Testis (tissue), 3 donors: Measurements from ENCODE around the gene C9orf78. TPM values are rescaled to one million over a fixed set of nuclear protein-coding genes. Genes with fewer than 3 reads are reported as not detected.

Source experiments
- DNase-seq: peaks from one replicate; pipeline ENCODE4 v3.0.0-alpha.2; 2019
- H3K27ac ChIP-seq, 2 donors: fragments of 200-600 bp; sonication (generic); one replicate each; pipeline ENCODE4 v1.5.1; 2019
- H3K27me3 ChIP-seq: fragments of 200-600 bp; sonication (generic); one replicate; pipeline ENCODE4 v1.5.1; 2019
- H3K36me3 ChIP-seq: fragments of 200-600 bp; sonication (generic); one replicate; pipeline ENCODE4 v1.5.1; 2017; ENCODE audit warnings: low read depth; ENCODE audit errors: missing control alignments
- H3K4me1 ChIP-seq: fragments of 200-600 bp; sonication (generic); one replicate; pipeline ENCODE4 v1.5.1; 2019
- H3K4me3 ChIP-seq, 2 donors: fragments of 200-600 bp; sonication (generic); one replicate each; pipeline ENCODE4 v1.5.1; 2017 to 2019
- H3K9me3 ChIP-seq: fragments of 200-600 bp; sonication (generic); one replicate; pipeline ENCODE4 v1.5.1; 2017
- POLR2A ChIP-seq: fragments of 450-650 bp; IDR thresholded peaks from one replicate; pipeline ENCODE4 v1.6.1; 2017; ENCODE audit warnings: antibody characterized with exemption, mild to moderate bottlenecking, moderate library complexity
- WGBS, 2 donors: methylation state at CpG; one replicate each; pipeline ENCODE4 v1.1.5; 2018; 5-methylcytosine and 5-hydroxymethylcytosine counted together
- intact Hi-C: fragments of 100-400 bp; cut with DNase I; formaldehyde crosslinking; loops from one replicate; pipeline ENCODE4 v1.15.1; 2023; ENCODE audit warnings: low total_unique reads
- polyA plus RNA-seq: library from polyadenylated mRNA; stranded (reverse); fragments of 350-450 nt; fragmentation: Illumina TruSeq; extraction: RNeasy Lipid Tissue Mini Kit (QIAGEN cat#74804); gene quantifications from one replicate; pipeline ENCODE4 v1.2.3, GENCODE V29; 2014; ENCODE audit warnings: low read depth, low replicate concordance; ENCODE audit not compliant: insufficient read depth
- total RNA-seq, 2 donors: library from RNA; depleted of rRNA; stranded (reverse); fragments of >200 nt; gene quantifications; one replicate each; pipeline ENCODE4 v1.2.3, GENCODE V29; 2016
- TF ChIP-seq, protein P1 (sequence below), 3 experiments: fragments of 450-650 bp in 2 of 3; fragments of 200-600 bp in 1 of 3; sonication (generic) in 1 of 3; IDR thresholded peaks; one replicate each; pipeline ENCODE4 v1.5.1; 2016 to 2019; ENCODE audit warnings: antibody characterized with exemption in 3 of 3, mild to moderate bottlenecking in 2 of 3, moderate library complexity in 1 of 3

The C9orf78 gene
- total and polyA plus RNA-seq, 3 donors from 2014 or later: 56.3 to 86.8 (median 83.2) TPM

DNA sequence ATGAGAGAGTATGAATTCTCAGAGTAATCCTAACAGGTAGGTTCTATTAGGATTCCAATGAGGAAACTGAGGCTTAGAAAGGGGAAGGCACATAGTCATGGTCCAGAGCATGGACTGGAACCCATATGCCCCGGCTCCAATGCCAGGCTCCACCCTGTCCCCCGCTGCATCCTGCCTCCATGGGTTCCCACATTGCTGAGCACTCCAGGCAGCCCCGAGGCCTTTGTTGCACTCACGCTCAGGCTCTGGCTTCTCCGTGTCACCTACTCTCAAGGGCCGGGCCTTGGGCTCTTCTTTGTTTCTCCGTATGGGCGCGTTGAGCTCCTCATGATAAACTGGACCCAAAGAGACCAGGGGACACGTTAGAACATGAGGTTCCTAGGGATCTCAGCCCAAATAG is 6.1 kb downstream of the C9orf78 start:
- H3K4me3 ChIP-seq: no peak overlapping the region
- H3K9me3 ChIP-seq: no peaks in the 10 kb centered on the region
- WGBS, 2 donors: 90 to 99% methylated on average over 10 of the region's 10 CpGs
- no peaks in the 10 kb centered on the region for H3K36me3 ChIP-seq
- intact Hi-C loops: no loop called here
- TF ChIP-seq, protein P1, sequence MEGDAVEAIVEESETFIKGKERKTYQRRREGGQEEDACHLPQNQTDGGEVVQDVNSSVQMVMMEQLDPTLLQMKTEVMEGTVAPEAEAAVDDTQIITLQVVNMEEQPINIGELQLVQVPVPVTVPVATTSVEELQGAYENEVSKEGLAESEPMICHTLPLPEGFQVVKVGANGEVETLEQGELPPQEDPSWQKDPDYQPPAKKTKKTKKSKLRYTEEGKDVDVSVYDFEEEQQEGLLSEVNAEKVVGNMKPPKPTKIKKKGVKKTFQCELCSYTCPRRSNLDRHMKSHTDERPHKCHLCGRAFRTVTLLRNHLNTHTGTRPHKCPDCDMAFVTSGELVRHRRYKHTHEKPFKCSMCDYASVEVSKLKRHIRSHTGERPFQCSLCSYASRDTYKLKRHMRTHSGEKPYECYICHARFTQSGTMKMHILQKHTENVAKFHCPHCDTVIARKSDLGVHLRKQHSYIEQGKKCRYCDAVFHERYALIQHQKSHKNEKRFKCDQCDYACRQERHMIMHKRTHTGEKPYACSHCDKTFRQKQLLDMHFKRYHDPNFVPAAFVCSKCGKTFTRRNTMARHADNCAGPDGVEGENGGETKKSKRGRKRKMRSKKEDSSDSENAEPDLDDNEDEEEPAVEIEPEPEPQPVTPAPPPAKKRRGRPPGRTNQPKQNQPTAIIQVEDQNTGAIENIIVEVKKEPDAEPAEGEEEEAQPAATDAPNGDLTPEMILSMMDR (IDR thresholded peaks at IDR 0.05): no peak
- no peak for TF ChIP-seq POLR2A
- no peaks in the 10 kb centered on the region for H3K27me3 ChIP-seq
- H3K27ac ChIP-seq: no peak overlapping the region
- DNase-seq: no peak
- peaks cover under 1% of the 10 kb centered on the region for H3K4me1 ChIP-seq

DNA sequence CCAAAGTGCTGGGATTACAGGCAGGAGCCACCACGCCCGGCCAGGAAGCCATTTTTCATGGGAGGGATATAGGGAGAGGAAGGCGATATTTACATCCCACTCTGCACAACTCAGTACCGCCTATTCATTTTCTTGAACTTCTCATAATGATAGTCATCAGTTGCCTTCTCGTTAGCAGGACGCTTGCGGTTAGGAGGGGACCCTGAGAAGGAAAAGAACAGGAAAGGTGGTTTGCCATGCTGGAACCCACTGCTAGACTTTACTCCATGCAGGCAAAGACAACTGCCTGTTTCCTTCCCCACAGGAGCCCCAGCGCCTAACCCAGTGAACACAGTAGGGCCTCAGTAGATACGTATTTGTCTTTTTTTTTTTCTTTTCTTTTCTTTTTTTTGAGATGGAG is 7.0 kb downstream of the C9orf78 start:
- no peak overlapping the region for H3K27ac ChIP-seq
- no peak for TF ChIP-seq POLR2A
- TF ChIP-seq, protein P1 (IDR thresholded peaks at IDR 0.05): no peak
- intact Hi-C loops: no loop called here

DNA sequence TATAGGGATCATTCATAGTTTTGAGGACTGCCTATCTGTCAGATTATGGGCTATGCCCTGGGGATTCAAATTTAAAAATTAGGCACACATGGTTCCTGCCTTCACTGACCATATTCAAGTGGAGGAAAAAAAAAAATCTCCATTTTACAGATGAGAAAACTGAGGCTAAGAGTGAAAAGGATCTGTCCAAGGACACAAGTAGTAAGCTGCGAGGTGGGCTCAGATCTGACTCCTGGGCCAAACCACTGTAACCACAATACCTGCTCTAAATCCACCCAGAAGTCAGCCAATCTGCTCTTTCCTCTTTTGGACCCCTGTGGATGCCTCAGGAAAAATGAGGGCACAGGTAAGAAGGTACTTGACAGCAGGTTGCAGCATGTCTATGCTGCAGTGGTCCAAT is 8.3 kb downstream of the C9orf78 start:
- intact Hi-C loops: no loop called here
- no peak for TF ChIP-seq POLR2A
- TF ChIP-seq, protein P1 (IDR thresholded peaks at IDR 0.05): no peak
- Histone ChIP-seq H3K36me3 (no peaks in the 10 kb centered on the region), H3K27ac (no peak overlapping the region), H3K27me3 (no peaks in the 10 kb centered on the region), H3K4me1 (peaks cover 5% of the 10 kb centered on the region), H3K4me3 (no peak overlapping the region), H3K9me3 (no peaks in the 10 kb centered on the region)
- 82 to 94% methylated on average over 1 of the region's 1 CpG for WGBS, 2 donors
- no peak for DNase-seq

More for the DNA sequence above, 7.0 kb downstream of the C9orf78 start:
- H3K27me3 ChIP-seq: no peaks in the 10 kb centered on the region
- no peaks in the 10 kb centered on the region for H3K9me3 ChIP-seq
- H3K4me1 ChIP-seq: no peaks in the 10 kb centered on the region
- 84 to 93% methylated on average over 9 of the region's 9 CpGs for WGBS, 2 donors
- DNase-seq: no peak
- no peaks in the 10 kb centered on the region for H3K36me3 ChIP-seq
- no peak overlapping the region for H3K4me3 ChIP-seq

DNA sequence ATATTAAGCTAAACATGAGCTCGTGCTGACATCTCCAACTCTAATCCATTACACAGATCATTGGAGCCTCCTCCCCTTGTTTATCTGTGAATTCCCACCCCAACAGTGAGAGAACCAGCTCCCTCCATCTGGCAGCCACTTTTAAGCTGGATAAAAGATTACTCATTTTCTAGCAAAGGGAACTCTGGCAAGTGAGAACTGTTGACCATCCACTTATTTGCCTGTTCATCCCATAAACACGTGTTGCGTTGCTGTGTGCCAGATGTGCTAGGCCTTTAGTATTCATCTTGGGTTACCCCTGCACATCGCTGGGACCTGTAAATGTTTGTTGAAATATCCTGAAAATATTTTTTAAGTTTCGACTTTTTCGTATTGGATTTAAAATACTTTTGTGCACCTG is 8.7 kb downstream of the C9orf78 start:
- Histone ChIP-seq H3K4me3 (no peak overlapping the region), H3K9me3 (no peaks in the 10 kb centered on the region), H3K36me3 (no peaks in the 10 kb centered on the region), H3K27ac (no peak overlapping the region), H3K27me3 (no peaks in the 10 kb centered on the region), H3K4me1 (peaks cover 5% of the 10 kb centered on the region)
- no peak for DNase-seq
- TF ChIP-seq, protein P1 (IDR thresholded peaks at IDR 0.05): no peak
- TF ChIP-seq POLR2A: no peak
- intact Hi-C loops: no loop called here
- WGBS, 2 donors: 80 to 82% methylated on average over 6 of the region's 6 CpGs

DNA sequence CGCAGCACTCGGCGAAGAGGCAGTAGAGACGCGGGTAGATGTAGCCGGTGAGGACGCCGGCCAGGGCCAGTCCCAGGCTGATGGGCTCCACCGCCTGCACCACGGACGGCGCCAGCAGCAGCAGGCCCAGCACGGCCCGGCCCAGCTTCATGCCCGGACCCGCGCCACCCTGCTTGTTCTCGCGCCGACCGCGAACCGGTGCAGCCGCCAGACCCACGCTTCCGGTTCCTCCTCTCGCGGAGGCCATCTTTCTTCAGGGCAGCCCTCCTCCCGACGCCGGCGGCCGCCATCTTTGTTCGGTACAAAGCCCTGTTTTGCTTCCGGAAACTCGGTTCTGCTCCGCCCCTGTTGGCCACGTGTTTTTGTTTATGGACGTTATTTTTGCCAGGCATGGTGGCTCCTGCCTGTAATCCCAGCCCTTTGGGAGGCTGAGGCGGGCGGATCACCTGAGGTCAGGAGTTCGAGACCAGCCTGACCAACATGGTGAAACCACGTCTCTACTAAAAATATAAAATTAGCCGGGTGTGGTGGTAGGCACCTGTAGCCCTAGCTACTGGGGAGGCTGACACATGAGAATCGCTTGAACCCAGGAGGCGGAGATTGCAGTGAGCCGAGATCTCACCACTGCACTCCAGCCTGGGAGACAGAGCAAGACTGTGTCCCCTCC is 11.0 kb downstream of the C9orf78 start, which contains the start of gene TOR1A:
Gene TOR1A (minus strand): TSS at position 202 of the 667 bp plus-strand sequence. CDS start 51 bp downstream, at position 151.
- intact Hi-C loops: no loop called here
- DNase-seq: peak; percentile 96
- H3K4me1 ChIP-seq: peaks cover 5% of the 10 kb centered on the region
- H3K4me3 ChIP-seq: peak within 1 kb of the TSS; percentile 73 to 94
- 1 to 4% methylated on average over 35 to 39 of the region's 47 CpGs for WGBS, 2 donors
- no peaks in the 10 kb centered on the region for H3K9me3 ChIP-seq
- TF ChIP-seq, protein P1 (IDR thresholded peaks at IDR 0.05): peak in 1 of 3 experiments; percentile 9
- no peak for TF ChIP-seq POLR2A
- peak within 1 kb of the TSS; percentile 67 to 81 for H3K27ac ChIP-seq
- H3K27me3 ChIP-seq: no peaks in the 10 kb centered on the region
- H3K36me3 ChIP-seq: no peaks in the 10 kb centered on the region
